ENCODE data around the gene POLR2A. TPM values are rescaled to one million over a fixed set of nuclear protein-coding genes. Genes with fewer than 3 reads are reported as not detected.

The POLR2A gene
- total and polyA plus RNA-seq, 2 of the 13 experiments (the other 11 are each of a cell fraction or from before 2014, with no cell fraction given): 17.8 to 18.3 TPM

DNA sequence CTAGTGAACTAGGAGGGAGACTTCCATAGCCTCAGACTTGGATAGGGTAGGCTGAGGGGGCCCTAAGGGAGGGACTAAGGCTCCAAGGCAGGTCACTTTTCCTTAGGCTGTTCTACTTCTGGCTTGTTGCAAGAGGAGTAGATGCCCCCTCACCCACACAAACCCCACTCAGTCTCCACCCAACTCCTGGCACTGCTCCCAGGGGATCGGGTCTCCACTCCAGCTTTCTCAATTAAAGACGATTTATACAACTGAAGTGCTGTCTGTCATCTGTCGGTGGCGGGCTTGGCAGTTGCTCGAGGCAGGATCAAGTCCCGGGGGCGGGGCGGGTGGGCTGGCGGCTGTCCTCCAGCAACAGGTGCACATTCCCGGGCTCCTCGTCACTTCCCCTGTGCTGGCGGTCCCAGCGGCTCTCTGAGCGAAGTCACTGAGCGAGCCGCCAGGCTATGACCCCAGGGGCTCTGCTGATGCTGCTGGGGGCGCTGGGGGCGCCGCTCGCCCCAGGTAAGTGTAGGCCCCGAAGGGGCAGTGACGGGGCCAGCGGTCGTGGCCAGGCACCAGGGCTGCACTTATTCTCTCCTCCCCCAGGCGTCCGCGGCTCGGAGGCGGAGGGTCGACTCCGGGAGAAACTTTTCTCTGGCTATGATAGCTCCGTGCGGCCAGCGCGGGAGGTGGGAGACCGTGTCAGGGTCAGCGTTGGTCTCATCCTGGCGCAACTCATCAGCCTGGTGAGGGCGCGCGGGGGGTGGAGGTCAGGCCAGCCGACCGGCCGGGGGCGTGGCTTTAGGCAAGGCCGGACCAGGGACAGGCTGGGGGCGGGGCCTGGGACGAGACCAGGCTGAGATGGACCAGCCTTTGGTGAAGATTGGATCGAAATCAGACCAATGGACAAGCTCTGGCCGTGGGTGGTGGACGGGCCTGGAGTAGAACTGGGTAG lies 39.2 kb upstream of the POLR2A start, which contains the start of gene CHRNB1 (continued):
- TF ChIP-seq, protein P1, sequence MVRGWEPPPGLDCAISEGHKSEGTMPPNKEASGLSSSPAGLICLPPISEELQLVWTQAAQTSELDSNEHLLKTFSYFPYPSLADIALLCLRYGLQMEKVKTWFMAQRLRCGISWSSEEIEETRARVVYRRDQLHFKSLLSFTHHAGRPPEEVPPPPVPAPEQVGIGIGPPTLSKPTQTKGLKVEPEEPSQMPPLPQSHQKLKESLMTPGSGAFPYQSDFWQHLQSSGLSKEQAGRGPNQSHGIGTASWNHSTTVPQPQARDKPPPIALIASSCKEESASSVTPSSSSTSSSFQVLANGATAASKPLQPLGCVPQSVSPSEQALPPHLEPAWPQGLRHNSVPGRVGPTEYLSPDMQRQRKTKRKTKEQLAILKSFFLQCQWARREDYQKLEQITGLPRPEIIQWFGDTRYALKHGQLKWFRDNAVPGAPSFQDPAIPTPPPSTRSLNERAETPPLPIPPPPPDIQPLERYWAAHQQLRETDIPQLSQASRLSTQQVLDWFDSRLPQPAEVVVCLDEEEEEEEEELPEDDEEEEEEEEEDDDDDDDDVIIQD (CRISPR knock-in tag; IDR thresholded peaks at IDR 0.05; ENCODE audit: low read depth): no peak; the same call in 1 of the 2 replicates
- TF ChIP-seq, protein P2, sequence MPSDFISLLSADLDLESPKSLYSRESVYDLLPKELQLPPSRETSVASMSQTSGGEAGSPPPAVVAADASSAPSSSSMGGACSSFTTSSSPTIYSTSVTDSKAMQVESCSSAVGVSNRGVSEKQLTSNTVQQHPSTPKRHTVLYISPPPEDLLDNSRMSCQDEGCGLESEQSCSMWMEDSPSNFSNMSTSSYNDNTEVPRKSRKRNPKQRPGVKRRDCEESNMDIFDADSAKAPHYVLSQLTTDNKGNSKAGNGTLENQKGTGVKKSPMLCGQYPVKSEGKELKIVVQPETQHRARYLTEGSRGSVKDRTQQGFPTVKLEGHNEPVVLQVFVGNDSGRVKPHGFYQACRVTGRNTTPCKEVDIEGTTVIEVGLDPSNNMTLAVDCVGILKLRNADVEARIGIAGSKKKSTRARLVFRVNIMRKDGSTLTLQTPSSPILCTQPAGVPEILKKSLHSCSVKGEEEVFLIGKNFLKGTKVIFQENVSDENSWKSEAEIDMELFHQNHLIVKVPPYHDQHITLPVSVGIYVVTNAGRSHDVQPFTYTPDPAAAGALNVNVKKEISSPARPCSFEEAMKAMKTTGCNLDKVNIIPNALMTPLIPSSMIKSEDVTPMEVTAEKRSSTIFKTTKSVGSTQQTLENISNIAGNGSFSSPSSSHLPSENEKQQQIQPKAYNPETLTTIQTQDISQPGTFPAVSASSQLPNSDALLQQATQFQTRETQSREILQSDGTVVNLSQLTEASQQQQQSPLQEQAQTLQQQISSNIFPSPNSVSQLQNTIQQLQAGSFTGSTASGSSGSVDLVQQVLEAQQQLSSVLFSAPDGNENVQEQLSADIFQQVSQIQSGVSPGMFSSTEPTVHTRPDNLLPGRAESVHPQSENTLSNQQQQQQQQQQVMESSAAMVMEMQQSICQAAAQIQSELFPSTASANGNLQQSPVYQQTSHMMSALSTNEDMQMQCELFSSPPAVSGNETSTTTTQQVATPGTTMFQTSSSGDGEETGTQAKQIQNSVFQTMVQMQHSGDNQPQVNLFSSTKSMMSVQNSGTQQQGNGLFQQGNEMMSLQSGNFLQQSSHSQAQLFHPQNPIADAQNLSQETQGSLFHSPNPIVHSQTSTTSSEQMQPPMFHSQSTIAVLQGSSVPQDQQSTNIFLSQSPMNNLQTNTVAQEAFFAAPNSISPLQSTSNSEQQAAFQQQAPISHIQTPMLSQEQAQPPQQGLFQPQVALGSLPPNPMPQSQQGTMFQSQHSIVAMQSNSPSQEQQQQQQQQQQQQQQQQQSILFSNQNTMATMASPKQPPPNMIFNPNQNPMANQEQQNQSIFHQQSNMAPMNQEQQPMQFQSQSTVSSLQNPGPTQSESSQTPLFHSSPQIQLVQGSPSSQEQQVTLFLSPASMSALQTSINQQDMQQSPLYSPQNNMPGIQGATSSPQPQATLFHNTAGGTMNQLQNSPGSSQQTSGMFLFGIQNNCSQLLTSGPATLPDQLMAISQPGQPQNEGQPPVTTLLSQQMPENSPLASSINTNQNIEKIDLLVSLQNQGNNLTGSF (CRISPR knock-in tag; IDR thresholded peaks at IDR 0.05): no peak
- TF ChIP-seq KLF11 (CRISPR knock-in tag; IDR thresholded peaks at IDR 0.05) (no peak; the same call in 1 of the 2 replicates), GABPA (IDR thresholded peaks at IDR 0.05; ENCODE audit: low read depth, low read length) (no peak), GABPA (CRISPR knock-in tag; IDR thresholded peaks at IDR 0.05; ENCODE audit: low read depth) (peak; percentile 63), NBN (conservative IDR thresholded peaks at IDR 0.05) (no peak), ZNF382 (CRISPR knock-in tag; IDR thresholded peaks at IDR 0.05; ENCODE audit: borderline replicate concordance) (no peak), STAT5B (CRISPR knock-in tag; IDR thresholded peaks at IDR 0.05) (no peak), PHF8 (CRISPR knock-in tag; IDR thresholded peaks at IDR 0.05) (peak; percentile 74), CBX1 (IDR thresholded peaks at IDR 0.05; ENCODE audit: low read depth) (no peak), NCOA1 (CRISPR knock-in tag; IDR thresholded peaks at IDR 0.05) (no peak), ATF7 (IDR thresholded peaks at IDR 0.05) (no peak), ATF7 (CRISPR knock-in tag; IDR thresholded peaks at IDR 0.05) (peak; percentile 60; the same call in 1 of the 2 replicates), MEIS2 (CRISPR knock-in tag; IDR thresholded peaks at IDR 0.05) (peak; percentile 44; the same call in 1 of the 2 replicates), ZC3H4 (CRISPR knock-in tag; IDR thresholded peaks at IDR 0.05; ENCODE audit: borderline replicate concordance) (no peak)
- TF ChIP-seq, protein P3, sequence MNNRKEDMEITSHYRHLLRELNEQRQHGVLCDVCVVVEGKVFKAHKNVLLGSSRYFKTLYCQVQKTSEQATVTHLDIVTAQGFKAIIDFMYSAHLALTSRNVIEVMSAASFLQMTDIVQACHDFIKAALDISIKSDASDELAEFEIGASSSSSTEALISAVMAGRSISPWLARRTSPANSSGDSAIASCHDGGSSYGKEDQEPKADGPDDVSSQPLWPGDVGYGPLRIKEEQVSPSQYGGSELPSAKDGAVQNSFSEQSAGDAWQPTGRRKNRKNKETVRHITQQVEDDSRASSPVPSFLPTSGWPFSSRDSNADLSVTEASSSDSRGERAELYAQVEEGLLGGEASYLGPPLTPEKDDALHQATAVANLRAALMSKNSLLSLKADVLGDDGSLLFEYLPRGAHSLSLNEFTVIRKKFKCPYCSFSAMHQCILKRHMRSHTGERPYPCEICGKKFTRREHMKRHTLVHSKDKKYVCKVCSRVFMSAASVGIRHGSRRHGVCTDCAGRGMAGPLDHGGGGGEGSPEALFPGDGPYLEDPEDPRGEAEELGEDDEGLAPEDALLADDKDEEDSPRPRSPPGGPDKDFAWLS (CRISPR knock-in tag; IDR thresholded peaks at IDR 0.05; ENCODE audit: borderline replicate concordance): no peak
- TF ChIP-seq, protein P4, sequence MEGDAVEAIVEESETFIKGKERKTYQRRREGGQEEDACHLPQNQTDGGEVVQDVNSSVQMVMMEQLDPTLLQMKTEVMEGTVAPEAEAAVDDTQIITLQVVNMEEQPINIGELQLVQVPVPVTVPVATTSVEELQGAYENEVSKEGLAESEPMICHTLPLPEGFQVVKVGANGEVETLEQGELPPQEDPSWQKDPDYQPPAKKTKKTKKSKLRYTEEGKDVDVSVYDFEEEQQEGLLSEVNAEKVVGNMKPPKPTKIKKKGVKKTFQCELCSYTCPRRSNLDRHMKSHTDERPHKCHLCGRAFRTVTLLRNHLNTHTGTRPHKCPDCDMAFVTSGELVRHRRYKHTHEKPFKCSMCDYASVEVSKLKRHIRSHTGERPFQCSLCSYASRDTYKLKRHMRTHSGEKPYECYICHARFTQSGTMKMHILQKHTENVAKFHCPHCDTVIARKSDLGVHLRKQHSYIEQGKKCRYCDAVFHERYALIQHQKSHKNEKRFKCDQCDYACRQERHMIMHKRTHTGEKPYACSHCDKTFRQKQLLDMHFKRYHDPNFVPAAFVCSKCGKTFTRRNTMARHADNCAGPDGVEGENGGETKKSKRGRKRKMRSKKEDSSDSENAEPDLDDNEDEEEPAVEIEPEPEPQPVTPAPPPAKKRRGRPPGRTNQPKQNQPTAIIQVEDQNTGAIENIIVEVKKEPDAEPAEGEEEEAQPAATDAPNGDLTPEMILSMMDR (CRISPR knock-in tag; IDR thresholded peaks at IDR 0.05): peak; percentile 69
- TF ChIP-seq, protein P5, sequence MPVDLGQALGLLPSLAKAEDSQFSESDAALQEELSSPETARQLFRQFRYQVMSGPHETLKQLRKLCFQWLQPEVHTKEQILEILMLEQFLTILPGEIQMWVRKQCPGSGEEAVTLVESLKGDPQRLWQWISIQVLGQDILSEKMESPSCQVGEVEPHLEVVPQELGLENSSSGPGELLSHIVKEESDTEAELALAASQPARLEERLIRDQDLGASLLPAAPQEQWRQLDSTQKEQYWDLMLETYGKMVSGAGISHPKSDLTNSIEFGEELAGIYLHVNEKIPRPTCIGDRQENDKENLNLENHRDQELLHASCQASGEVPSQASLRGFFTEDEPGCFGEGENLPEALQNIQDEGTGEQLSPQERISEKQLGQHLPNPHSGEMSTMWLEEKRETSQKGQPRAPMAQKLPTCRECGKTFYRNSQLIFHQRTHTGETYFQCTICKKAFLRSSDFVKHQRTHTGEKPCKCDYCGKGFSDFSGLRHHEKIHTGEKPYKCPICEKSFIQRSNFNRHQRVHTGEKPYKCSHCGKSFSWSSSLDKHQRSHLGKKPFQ (CRISPR knock-in tag; IDR thresholded peaks at IDR 0.05; ENCODE audit: insufficient replicate concordance): no peak

Data from HepG2 (cell line).